Measurements from ENCODE around the gene CTNNA1. TPM values are rescaled to one million over a fixed set of nuclear protein-coding genes. Genes with fewer than 3 reads are reported as not detected.

Gene CTNNA1
- total and polyA plus RNA-seq, 2 donors (not counting 3 experiments of a cell fraction or from before 2014, with no cell fraction given) = 156 to 394 TPM

DNA sequence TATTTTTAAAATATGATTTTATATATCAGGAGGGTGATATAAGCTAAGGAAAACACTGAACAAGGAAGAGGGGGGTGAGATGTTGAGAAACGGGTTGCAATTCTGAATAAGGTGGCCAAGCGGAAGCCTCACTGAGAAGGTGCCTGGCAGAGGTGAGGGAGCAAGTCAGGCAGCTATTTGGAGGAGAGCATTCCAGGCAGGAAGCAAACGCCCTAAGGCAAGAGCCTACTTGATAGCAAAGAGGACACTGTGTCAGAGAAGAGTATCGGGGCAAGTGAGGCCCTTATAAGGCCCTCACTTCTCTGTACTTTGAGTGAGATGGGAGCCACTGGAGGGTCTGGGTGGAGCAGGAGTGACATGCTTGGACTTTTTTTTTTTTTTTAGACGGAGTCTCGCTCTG is 8.0 kb upstream of the CTNNA1 start:
- no peak for TF ChIP-seq POLR2A (IDR thresholded peaks at IDR 0.05; ENCODE audit: low read depth, low read length)
- no peak for TF ChIP-seq JUN (IDR thresholded peaks at IDR 0.05; ENCODE audit: borderline replicate concordance, insufficient read depth, insufficient read length, low read depth)
- no peak for TF ChIP-seq EZH2 (IDR thresholded peaks at IDR 0.05; ENCODE audit: borderline replicate concordance, low read depth, low read length, severe bottlenecking)
- TF ChIP-seq CTCF (IDR thresholded peaks at IDR 0.05; ENCODE audit: extremely low read depth in 1 of 2, insufficient read depth in 1 of 2, low read depth in 1 of 2, low read length in 2 of 2) = no peak
- TF ChIP-seq FOS (IDR thresholded peaks at IDR 0.05; ENCODE audit: borderline replicate concordance, insufficient read depth, low read length) = no peak
- no peak for TF ChIP-seq MYC (IDR thresholded peaks at IDR 0.05; ENCODE audit: low read depth, low read length)
- no peak for TF ChIP-seq MAX (IDR thresholded peaks at IDR 0.05; ENCODE audit: insufficient read depth, insufficient read length)
- no peak for TF ChIP-seq POLR2AphosphoS5 (IDR thresholded peaks at IDR 0.05; ENCODE audit: insufficient read depth, low read depth, low read length)
- TF ChIP-seq GATA2 (IDR thresholded peaks at IDR 0.05; ENCODE audit: insufficient read depth, insufficient read length, low read depth, low read length) = no peak
- dilution Hi-C loops (cut with MboI; ENCODE audit: extremely low pct_ligation_motif_present, low sequenced_read_pairs) = no loop called here

More for the DNA sequence above, 8.0 kb upstream of the CTNNA1 start:
- no peak overlapping the region for H3K27ac ChIP-seq (ENCODE audit: insufficient read depth, low read depth, low read length)
- ChIA-PET CTCF (no interaction called here), POLR2A (no interaction called here)
- no peaks in the 10 kb centered on the region for H3K27me3 ChIP-seq (ENCODE audit: control insufficient read depth in 2 of 2, insufficient read depth in 2 of 2, low read length in 2 of 2)
- no peaks in the 10 kb centered on the region for H3K4me1 ChIP-seq (ENCODE audit: control insufficient read depth, extremely low read depth, insufficient read depth, low read length)
- no peak for FAIRE-seq
- H3K9ac ChIP-seq (replicated peaks; ENCODE audit: extremely low read depth, insufficient read depth, low read length) = no peak overlapping the region
- no peaks in the 10 kb centered on the region for H4K20me1 ChIP-seq (replicated peaks; ENCODE audit: control insufficient read depth, extremely low read depth, insufficient read depth, low read length)
- H3K36me3 ChIP-seq (ENCODE audit: control insufficient read depth in 2 of 2, extremely low read depth in 1 of 2, insufficient read depth in 2 of 2, low read length in 2 of 2) = no peaks in the 10 kb centered on the region
- no peak for DNase-seq (ENCODE audit: low read depth, low spot score)
- H3K9me1 ChIP-seq (replicated peaks; ENCODE audit: control insufficient read depth, extremely low read depth, insufficient read depth, low read length) = no peaks in the 10 kb centered on the region
- no peak overlapping the region for H3K4me3 ChIP-seq (replicated peaks in 1 of 3; ENCODE audit: insufficient read depth in 1 of 3, low read depth in 1 of 3, low read length in 3 of 3)
- H2AFZ ChIP-seq (ENCODE audit: low read depth, low read length) = no peak overlapping the region
- H3K9me3 ChIP-seq (replicated peaks; ENCODE audit: control insufficient read depth, insufficient read depth, low read length) = no peaks in the 10 kb centered on the region
- no TSS peak for BruUV-seq (replicated peaks)
- intact Hi-C loops (cut with micrococcal nuclease) = no loop called here
- no peak overlapping the region for H3K4me2 ChIP-seq (ENCODE audit: insufficient read depth, low read length)
- H3K79me2 ChIP-seq (ENCODE audit: control insufficient read depth, insufficient read depth, low read length) = no peaks in the 10 kb centered on the region

Data from endothelial cell of umbilical vein (primary cell).